Fibroblast of skin of right biceps (primary cell): Measurements from ENCODE around the gene GRHPR.
"Not testable (repeated sequence)": the region's sequence is repeated elsewhere in the genome, so short reads cannot be mapped to it uniquely, and the experiment has no call there.

ENCODE experiments used
- DNase-seq: peaks from one replicate; pipeline ENCODE4 v3.0.0-alpha.2; 2013

Gene GRHPR

DNA sequence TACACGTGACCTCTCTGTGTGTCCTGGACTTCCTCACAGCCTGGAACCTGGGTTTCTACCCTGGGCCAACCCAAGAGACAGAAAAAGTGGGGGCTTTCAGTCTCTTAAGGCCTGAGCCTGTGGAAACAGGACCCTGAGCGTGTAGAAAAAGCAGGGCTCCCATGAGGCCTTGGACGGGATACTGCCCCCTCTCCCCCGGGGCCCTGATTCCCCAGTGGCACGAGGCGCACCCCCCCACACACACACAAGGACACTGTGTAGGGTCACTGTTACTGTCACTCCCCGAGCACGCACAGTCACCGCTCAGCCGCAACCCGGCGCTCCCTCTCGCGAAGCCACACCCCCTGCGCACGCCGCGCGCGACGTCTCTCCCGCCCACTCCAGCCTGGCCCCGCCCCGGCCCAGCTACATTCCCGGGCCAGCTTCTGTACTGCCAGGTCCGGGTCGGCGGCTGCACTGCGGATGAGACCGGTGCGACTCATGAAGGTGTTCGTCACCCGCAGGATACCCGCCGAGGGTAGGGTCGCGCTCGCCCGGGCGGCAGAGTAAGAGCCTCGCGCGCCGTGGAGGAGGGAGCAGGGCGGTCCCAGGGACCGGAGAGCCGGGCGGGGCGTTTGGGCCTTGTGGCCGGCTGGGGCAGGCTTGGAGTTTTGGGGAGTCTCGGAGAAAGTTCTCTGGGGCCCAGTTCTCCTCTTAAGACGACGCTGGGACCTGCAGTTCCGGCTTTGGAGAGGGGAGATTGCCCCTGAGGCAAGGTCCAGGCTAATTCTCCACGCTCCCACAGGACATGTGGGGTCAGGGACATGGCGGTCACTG, at the start of gene GRHPR:
TSS of gene GRHPR (plus strand) at position 408 of the 816 bp plus-strand sequence. CDS start at position 463, 55 bp downstream.
- DNase-seq = peak; percentile 78

DNA sequence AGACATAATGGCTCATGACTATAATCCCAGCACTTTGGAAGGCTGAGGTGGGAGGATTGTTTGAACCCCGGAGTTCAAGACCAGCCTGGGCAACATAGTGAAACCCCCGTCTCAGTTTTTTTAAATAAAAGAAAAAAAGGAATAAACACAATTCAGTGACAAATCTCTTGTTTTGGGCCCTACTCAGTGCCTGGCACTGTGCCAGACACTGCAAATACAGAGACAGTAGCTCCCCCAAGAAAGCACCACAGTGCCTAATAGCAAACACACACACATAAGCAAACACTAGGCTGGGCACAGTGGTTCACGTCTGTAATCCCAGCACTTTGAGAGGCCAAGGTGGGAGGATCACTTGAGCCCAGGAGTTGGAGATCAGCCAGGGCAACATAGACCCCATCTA, 49.7 kb upstream of the GRHPR start:
- DNase-seq = no peak

DNA sequence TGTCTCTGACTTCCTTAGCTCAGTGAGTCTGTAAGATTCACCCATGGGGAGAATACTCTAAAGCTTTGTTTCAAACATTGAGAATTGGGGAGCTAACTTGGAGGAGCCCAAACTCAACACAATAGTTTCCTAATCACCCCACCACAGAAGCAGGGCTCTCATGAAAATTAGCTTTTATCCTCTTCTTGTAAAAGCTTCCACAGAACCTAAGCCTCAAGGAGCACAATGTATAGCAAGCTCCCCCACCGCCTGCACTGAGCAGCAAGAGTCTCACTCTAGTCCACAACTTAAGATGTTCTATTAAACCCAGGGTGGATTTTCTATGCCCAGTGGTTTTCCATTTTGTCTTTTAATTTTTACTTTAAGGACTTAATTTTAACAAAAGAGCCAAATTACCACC, 48.9 kb upstream of the GRHPR start:
- DNase-seq = no peak

DNA sequence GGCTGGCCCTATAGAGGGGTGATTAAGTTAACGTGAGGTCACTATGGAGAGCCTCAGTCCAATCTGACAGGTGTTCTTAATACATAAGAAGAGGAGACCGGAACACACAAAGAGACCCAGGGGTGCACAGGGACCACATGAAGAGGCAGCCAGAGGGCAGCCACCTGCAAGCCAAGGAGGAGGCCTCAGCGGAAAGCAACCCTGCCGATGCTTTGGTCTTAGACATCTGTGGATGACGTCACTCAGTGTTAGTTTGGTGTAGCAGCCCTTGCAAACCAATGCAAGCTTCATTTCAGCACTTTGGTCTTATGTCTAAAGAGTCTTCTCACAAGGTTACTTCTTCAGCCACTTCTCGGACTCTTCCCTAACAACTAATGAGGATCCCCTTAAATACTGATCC, 47.6 kb upstream of the GRHPR start:
- DNase-seq = no peak

DNA sequence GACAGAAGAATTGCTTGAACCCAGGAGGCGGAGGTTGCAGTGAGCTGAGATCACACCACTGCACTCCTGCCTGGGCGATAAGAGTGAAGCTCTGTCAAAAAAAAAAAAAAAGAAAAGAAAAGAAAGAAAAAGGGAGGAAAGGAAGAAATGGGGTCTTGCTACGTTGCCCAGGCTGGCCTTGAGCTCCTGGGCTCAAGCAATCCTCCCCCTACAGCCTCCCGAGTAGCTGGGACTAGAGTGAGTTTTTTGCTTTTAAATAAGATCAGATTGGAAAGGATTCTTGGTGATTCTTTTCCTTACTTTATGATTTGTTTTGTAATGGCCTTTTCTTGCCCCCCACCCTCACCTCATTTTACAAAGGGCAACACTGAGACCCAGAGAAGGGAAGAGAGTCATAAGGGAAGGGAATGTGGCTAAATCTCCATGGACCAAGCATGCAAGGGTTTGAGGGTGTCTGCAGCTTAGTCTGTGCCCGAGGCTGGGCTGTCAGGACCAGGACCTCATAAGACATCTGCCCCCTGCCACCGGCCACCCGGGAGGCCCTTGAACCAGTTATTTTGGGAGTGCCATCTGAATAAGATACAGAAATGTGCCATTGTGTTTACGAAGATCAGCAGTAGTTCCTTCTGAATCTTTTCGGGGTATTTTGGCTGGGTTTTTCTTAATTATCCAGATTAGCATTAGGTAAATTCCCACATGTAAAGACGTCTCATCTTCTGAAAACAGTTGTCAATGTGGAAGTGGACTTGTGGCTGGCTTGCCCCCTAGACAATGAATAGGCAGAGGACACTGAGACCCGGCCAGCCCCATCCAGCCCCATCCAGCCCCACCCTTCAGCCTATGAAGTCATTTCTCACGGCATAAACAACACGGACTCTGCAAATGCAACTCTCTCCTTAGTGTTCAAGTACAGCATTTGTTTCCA, 44.5 kb upstream of the GRHPR start:
- DNase-seq = no peak

DNA sequence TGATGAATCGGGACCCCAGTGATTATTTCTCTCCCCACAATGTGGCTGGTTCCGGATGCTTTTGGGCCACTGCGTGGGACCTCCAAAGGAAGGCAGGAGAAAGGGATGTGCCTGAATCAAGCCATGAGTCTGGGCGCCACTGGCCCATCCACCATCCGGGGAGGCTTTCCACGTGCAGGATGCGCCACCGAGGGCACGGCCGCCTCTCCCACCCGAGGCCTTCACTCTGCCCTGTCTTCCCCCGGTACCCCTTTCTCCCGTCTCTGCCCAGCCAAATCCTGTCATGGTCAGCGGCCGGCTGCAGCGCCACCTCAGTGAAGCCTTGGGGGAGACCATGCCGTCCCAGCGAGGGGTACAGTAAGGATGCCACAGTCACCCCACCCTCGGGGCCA, 43.9 kb upstream of the GRHPR start:
- DNase-seq = no peak

DNA sequence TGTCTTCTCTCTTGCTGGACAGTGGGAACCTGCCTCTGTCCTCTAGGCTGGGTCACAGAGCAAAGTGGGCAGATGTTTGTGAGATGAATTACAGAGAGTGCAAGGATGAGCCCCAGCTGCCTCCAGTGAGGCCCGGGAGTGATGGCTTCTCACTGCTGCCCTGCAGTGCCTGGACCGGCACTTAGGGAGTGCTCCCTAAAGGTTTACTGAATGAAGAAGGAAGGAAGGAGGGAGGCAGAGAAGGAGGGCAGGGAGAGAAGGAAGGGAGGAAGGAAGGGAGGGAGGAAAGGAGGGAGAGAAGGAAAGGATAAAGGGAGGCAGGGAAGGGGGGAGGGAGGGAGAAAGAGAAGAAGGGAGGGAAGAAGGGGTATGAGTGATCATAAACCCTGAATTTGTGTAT, 42.7 kb upstream of the GRHPR start:
- no peak for DNase-seq

DNA sequence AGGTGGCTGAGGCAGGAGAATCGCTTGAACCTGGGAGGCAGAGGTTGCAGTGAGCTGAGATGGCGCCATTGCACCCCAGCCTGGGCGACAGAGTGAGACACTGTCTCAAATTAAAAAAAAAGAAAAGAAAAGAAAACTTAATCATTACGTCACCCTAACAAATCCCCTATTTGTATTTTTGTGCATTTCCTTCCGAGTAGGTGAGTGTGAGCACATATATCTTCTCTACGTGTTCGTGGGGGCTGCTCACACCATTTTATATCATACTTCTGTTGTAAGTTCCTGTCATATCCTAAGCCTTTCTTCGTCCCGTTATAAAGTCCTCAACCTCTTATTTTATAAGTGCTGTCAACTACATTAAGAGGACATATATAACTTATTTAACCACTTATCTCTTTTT, 41.9 kb upstream of the GRHPR start:
- no peak for DNase-seq

DNA sequence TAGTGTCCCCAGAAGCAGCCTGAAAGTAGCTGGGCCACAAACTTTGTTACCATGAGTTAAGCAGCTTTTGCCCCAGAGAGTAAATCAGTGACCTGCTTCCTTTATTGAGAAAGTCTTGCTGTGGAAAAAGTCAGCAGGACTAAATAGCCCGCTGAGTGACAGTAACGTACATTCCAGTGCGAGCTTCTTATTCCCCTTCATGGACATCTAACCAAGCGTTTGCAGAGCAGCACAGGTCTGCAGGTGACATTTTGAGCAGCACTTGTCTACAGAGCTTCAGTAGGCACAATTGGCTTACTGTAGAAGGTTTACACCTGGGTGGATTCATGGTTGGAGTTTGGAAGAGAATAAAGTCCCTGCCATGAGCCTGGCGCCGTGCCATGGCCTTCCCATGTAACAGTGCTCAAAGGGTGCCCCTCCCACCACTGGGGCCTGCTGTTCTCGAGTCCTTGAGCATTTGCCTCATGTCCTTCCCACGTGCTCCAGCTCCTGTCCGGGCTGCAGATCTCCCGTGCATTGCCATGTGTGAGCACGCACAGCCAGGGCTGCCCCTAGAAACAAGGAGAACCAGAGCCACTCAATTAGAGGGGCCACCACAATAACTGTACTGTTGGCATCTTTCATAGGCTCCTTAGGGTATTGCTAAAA, 41.3 kb upstream of the GRHPR start:
- DNase-seq = no peak

DNA sequence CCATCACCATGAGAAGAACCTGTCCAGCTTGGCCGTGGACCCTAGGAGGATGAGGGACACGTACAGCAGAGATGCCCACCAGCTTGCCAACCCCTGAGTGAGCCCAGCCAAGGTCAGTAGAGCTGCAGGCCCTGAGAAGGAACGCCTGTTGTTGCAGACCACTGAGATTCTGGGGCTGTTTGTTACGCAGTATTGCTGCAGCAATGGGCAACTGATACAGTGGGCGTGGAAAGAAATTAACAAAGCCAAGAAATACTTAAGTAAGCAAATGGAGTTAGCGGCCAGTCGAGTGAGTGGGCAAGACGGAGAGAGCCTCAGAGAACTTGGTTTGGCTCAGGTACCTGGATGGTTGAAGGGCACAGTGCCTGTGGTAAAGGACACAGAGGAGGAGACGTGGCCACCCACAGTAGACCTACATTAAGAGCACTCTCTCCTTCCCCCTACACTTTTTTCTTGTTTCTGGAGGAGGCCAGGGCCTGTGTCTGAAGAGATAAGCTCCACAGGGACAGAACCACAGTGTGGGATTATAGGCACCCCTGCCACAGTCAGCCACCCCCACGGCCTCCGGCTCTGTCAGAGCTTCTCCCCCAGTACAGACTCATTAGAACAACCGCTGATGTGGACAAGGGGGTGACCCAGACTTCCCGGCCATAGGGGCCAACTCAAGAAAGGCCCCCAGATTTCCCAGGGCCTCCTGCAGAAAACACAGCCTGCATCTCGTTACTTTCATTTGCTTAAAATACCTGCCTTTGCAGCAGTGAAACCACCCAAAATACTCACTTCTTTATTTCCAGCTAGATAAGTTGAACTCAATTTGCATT, 40.1 kb upstream of the GRHPR start:
- no peak for DNase-seq

DNA sequence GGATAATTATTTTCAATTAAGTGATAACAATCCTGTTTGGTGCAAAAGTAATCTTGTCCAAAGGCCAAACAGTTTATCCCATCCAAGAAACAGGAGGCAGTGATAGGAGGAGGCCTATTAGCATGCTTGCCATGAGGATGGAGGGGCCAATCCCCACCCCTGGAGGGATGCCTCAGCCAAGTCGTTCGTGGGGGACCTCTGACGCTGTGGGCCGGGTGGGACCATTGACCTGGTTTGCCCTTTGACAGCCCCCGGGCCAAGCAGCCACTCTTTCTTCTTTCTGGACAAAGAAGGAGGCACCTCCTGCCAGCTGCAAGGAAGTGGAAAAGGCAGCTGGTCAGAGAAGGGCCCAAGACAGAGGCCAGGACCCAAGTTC, 39.5 kb upstream of the GRHPR start:
- no peak for DNase-seq

DNA sequence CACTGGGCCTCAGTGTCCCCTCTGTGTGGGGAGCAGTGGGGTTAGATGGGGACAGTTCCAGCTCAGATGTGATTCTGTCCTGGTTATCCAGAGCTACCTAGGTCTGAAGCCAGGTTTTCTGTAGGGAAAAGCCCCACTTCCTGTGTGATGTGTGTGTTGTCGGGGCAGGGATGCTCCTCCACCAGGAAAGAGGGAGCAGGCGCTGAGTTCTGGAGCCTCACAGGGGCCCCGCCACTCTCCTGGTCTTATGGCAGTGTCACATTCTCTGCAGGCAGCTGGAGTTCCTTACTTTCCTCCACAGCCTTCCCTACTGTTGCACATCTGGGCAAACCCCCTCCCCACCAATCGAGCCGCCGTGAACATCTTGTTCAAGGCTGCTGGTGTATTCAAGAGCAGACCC, 39.1 kb upstream of the GRHPR start:
- no peak for DNase-seq

DNA sequence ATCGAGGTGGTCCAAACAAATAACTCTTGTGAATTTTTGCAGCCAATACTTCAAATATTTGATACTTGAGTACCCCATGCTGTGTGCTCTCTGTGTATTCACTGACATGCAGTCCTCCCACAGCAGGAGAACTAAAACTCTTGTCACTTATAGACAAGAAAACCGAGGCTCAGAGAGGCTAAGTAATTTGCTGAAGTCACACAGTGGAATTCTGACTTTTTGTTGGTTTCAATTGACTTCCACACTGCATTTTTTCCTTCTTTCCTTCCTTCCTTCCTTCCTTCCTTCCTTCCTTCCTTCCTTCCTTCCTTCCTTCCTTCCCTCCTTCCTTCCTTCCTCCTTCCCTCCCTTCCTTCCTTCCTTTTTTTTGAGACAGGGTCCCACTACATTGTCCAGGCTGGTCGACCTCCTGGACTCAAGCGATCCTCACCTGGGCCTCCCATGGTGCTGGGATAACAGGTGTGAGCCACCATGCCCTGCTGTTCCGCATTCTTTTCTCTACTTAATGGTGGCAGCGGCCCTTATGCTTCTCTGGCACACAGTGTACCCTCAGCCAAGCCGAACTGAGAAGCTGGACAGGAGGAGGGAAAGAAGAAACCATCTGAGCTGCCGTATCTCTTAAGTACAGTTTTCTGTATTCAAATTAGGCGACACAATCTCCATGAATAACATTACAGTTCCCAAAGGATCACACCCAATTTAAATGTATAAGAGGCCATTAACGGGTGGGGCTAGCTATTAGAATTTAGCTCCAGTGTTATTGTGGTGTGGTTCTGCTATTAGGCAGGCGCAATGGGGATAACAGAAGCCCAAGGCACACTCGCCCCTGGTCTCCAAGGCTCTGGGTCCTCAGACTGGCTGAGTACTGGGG, 38.4 kb upstream of the GRHPR start:
- no peak for DNase-seq

DNA sequence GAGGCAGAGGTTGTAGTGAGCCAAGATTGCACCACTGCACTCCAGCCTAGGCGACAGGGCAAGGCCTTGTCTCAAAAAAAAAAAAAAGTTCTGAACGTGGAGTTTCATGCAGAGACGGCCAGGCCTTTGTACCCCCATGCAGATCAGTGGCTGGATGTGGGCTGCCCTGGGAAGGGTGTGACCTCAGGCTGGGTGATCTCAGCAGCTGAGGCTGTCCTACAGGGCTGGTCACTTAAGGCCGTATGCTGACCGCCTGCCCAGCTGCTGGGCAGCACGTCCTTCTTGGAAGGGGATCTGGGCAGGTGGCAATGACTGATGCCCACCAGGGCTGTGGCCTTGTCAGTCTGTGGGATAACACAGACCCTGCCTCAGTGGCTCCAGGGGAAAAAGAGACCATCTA, 37.2 kb upstream of the GRHPR start:
- no peak for DNase-seq

DNA sequence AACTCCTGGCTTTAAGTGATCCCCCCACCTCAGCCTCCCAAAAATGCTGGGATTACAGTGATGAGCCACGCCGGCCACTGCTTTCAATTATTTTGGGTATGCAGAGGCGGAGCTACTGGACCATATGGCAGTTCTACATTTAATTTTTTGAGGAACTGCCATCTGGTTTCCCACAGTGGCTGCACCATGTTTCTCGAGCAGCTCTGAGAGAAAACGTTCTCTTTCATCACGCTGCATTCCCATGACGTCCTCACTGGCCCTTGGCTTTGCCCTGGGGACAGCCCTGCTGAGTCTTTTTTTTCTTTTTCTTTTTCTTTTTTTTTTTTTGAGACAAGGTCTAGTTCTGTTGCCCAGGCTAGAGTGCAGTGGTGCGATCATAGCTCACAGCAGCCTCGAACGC, 35.5 kb upstream of the GRHPR start:
- no peak for DNase-seq

DNA sequence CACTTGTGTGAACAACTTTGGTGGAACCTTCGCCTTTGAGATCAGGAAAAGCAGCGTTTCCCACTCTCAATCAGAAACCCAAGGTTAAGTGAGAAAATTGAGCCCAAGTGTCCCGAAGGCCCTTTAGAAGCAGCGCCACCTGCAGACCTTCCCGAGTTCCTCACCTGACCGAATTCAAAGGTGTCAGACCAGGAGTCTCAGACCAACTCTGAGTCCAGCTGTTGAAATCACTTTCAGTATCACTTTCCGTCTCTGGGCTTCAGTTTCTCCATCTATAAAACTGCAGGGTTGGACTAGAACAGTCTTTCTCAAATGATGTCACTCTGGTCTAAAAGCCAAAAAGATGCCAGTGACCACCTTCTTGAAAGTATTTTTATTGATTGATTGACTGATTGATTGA, 31.7 kb upstream of the GRHPR start:
- no peak for DNase-seq

DNA sequence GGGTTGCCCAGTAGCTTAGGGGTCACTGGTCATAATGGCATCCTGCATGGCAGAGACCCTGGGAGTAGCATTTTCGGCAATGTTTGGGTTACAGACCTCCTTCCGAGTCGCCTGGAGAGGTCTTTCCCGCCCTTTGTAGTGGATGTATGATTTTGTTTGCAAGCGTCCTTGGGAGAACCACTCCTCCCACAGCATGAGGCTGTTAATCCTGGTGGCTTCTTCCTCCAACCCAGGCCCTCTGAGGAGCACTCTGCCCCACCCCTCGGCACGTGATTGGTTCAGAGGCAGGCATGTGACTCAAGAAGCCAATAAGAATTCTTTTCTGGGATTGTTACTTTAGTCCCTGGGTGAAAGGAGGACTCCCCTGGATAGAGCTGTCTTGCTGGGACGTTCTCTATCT, 30.2 kb upstream of the GRHPR start:
- no peak for DNase-seq

DNA sequence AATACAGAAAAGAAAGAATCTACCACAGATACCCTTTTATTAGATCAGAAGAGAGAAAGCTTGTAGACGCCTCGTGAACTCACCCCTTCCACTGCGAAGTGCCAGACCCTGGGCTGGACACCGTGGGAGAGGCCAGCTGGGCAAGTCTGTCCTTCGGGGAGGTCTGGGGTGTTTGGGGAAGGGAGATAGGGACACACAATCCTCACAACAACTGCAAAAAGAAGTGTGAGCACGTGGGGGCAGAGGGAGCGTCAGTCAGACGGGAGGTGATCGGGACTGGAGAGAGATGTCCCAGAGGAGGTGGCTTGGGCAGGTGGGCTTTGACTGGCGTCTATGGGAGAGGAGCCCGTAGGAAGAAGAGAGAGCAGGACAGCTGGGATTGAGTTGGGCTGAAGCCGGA, 27.3 kb upstream of the GRHPR start:
- no peak for DNase-seq

DNA sequence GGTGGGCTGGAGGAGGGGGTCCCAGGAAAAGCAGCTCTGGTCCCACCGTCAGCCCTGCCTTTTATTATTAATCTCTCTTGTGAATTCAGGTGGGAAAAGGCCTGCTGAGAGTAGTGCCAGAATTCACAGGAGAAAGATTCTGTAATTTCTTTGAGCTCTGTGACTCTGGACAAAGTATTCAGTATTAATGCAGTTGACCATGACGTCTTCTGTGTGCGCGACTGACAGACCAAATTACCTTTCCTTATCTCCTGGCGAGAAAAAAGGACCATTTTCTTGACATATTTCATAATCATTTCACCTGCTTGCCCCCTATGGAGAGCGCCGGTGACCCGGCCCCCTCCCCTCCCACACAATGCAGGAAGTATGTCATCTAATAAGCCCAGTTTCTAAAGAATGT, 26.8 kb upstream of the GRHPR start:
- no peak for DNase-seq

DNA sequence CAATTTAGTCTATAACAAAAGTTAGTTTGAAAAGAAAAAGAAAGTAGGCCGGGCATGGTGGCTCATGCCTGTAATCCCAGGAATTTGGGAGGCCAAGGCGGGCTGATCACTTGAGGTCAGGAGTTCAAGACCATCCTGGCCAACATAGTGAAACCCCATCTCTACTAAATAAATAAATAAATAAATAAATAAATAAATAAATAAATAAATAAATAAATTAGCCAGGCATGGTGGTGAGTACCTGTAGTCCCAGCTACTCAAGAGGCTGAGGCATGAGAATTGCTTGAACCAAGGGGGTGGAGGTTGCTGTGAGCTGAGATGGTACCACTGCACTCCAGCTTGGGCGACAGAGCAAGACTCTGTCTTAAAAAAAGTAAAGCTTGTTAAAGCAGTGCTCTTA, 24.5 kb upstream of the GRHPR start:
- DNase-seq = not testable (repeated sequence)

DNA sequence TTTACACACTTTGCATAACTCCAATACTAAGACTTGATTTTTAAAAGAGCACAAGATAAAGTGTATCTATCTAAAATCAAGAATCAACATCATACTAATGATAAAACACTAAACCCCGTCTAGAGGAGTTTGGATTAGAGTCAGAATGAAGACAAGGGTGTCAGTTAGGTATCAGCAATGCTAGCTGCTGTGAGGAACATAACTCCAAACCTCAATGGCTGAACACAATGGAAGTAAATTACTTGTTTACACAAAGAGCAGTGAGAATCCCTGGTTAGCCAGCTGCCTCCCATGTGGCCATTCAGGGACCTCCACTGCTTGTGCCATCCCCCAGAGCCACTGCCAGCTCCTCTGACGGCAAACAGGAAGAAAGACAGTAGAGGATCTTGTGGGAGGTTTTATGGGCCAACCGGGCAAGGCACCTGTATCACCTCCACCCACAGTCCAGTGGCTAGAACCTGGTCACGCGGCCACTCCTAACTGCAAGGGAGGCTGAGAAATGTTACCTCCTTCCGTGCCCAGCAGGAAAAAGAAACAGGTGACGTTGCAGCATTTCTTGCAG, 24.0 kb upstream of the GRHPR start:
- DNase-seq = no peak
